Esophagus muscularis mucosa (tissue), 4 donors: Measurements from ENCODE around the gene SPTLC2.

Experiments
- EP300 ChIP-seq: sonication (generic); formaldehyde crosslinking; IDR thresholded peaks from one replicate; pipeline ENCODE4 v1.6.1; 2017; ENCODE audit warnings: antibody characterized with exemption
- POLR2A ChIP-seq: fragments of 450-650 bp; IDR thresholded peaks from one replicate; pipeline ENCODE4 v1.6.1; 2017; ENCODE audit warnings: antibody characterized with exemption, moderate library complexity, mild to moderate bottlenecking, low read depth
- POLR2AphosphoS5 ChIP-seq, 2 donors: sonication (generic); formaldehyde crosslinking; IDR thresholded peaks; one replicate each; pipeline ENCODE4 v1.6.1; 2017; ENCODE audit warnings: antibody characterized with exemption in 2 of 2
- TF ChIP-seq, protein P1 (sequence below), 3 experiments: fragments of 200-600 bp in 2 of 3; fragments of 450-650 bp in 1 of 3; sonication (generic) in 2 of 3; IDR thresholded peaks; one replicate each; pipeline ENCODE4 v1.5.1; 2017 to 2019; ENCODE audit warnings: antibody characterized with exemption in 3 of 3, mild to moderate bottlenecking in 2 of 3, moderate library complexity in 1 of 3

DNA sequence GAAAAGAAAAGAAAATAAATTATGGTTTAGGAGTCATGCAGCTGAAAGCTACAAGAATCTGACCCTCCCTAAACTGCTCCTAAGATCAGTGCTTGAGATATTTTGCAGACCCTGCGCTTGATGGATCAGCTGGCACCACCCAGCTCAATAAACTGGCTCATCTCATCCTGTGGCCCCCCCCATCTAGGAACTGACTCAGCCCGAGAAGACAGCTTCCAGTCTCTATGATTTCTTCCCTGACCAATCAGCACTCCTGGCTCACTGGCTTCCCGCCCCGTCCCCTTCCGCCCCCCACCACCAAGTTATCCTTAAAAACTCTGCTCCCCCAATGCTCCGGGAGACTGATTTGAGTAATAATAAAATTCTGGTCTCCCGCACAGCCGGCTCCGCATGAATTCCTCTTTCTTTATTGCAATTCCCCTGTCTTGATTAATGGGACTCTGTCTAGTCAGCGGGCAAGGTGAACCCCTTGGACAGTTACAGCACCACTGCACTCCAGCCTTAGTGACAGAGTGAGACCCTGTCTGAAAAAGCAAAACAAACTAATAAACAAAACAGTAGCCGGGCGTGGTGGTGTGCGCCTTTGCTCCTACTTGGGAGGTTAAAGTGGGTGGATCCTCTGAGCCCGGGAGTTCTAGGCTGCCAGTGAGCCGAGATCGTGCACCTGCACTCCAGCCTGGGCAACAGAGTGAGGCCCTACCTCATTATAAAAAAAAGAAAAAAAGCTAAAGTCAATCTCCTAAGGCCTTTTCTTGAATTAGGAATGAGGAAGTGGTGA lies 24.5 kb upstream of the SPTLC2 start:
- TF ChIP-seq, protein P1, sequence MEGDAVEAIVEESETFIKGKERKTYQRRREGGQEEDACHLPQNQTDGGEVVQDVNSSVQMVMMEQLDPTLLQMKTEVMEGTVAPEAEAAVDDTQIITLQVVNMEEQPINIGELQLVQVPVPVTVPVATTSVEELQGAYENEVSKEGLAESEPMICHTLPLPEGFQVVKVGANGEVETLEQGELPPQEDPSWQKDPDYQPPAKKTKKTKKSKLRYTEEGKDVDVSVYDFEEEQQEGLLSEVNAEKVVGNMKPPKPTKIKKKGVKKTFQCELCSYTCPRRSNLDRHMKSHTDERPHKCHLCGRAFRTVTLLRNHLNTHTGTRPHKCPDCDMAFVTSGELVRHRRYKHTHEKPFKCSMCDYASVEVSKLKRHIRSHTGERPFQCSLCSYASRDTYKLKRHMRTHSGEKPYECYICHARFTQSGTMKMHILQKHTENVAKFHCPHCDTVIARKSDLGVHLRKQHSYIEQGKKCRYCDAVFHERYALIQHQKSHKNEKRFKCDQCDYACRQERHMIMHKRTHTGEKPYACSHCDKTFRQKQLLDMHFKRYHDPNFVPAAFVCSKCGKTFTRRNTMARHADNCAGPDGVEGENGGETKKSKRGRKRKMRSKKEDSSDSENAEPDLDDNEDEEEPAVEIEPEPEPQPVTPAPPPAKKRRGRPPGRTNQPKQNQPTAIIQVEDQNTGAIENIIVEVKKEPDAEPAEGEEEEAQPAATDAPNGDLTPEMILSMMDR (IDR thresholded peaks at IDR 0.05), result no peak
- TF ChIP-seq EP300, result no peak
- no peak for TF ChIP-seq POLR2AphosphoS5 (IDR thresholded peaks at IDR 0.05)
- TF ChIP-seq POLR2A, result no peak
